ENCODE data around the gene RAB3IL1. TPM values are rescaled to one million over a fixed set of nuclear protein-coding genes. Genes with fewer than 3 reads are reported as not detected.

Gene RAB3IL1
- total and polyA plus RNA-seq, 2 of the 13 experiments (the other 11 are each of a cell fraction or from before 2014, with no cell fraction given) = 1.2 to 2.0 TPM

GRCh38 chr11:61863548-61864081 lies 53.8 kb downstream of the RAB3IL1 start (continued):
- no peak for TF ChIP-seq SNAPC4 (CRISPR knock-in tag; IDR thresholded peaks at IDR 0.05)
- no peak for TF ChIP-seq SMC3 (IDR thresholded peaks at IDR 0.05; ENCODE audit: low read length)
- TF ChIP-seq HCFC1 (IDR thresholded peaks at IDR 0.05; ENCODE audit: low read depth, low read length) = no peak
- TF ChIP-seq ZSCAN29 (CRISPR knock-in tag; conservative IDR thresholded peaks at IDR 0.05) = no peak
- TF ChIP-seq U2AF1 (optimal IDR thresholded peaks at IDR 0.05; ENCODE audit: low read depth, low read length) = no peak
- no peak for TF ChIP-seq NFRKB (IDR thresholded peaks at IDR 0.05)
- TF ChIP-seq RBM22 (optimal IDR thresholded peaks at IDR 0.05; ENCODE audit: low read length) = no peak
- TF ChIP-seq ZNF296 (CRISPR knock-in tag; conservative IDR thresholded peaks at IDR 0.05) = no peak
- no peak for TF ChIP-seq RFX5 (IDR thresholded peaks at IDR 0.05; ENCODE audit: low read depth, low read length)
